ENCODE results near the gene FAM181B.

GRCh38 chr11:82711648-82712047 lies 22.0 kb downstream of the FAM181B start:
- TF ChIP-seq, protein P1, sequence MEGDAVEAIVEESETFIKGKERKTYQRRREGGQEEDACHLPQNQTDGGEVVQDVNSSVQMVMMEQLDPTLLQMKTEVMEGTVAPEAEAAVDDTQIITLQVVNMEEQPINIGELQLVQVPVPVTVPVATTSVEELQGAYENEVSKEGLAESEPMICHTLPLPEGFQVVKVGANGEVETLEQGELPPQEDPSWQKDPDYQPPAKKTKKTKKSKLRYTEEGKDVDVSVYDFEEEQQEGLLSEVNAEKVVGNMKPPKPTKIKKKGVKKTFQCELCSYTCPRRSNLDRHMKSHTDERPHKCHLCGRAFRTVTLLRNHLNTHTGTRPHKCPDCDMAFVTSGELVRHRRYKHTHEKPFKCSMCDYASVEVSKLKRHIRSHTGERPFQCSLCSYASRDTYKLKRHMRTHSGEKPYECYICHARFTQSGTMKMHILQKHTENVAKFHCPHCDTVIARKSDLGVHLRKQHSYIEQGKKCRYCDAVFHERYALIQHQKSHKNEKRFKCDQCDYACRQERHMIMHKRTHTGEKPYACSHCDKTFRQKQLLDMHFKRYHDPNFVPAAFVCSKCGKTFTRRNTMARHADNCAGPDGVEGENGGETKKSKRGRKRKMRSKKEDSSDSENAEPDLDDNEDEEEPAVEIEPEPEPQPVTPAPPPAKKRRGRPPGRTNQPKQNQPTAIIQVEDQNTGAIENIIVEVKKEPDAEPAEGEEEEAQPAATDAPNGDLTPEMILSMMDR (IDR thresholded peaks at IDR 0.05; ENCODE audit: extremely low read depth in 1 of 2, insufficient read depth in 1 of 2, low read depth in 1 of 2, low read length in 2 of 2) = no peak
- TF ChIP-seq JUN (IDR thresholded peaks at IDR 0.05; ENCODE audit: borderline replicate concordance, insufficient read depth, insufficient read length, low read depth) = no peak
